H9 (cell line): ENCODE data around the gene RASAL1. TPM values are rescaled to one million over a fixed set of nuclear protein-coding genes. Genes with fewer than 3 reads are reported as not detected.

Experiments used
- DNase-seq: peaks from one replicate; pipeline ENCODE4 v3.0.0-alpha.2; 2017
- H2AFZ ChIP-seq: one replicate; pipeline ENCODE4 v1.6.1; 2013; ENCODE audit warnings: mild to moderate bottlenecking, low read length, control low read depth, moderate library complexity
- H2AK5ac ChIP-seq: 2 replicates; pipeline ENCODE4 v1.6.1; 2013; ENCODE audit warnings: low read length, control low read depth, mixed read lengths; ENCODE audit not compliant: insufficient read length
- H2BK120ac ChIP-seq: one replicate; pipeline ENCODE4 v1.6.1; 2013; ENCODE audit warnings: low read depth, mild to moderate bottlenecking, low read length, control low read depth, inconsistent platforms; ENCODE audit not compliant: poor library complexity, severe bottlenecking
- H2BK12ac ChIP-seq: 2 replicates; pipeline ENCODE4 v1.6.1; 2013; ENCODE audit warnings: low read length, control low read depth, mixed read lengths, low read depth; ENCODE audit not compliant: insufficient read length
- H2BK15ac ChIP-seq: 2 replicates; pipeline ENCODE4 v1.6.1; 2013; ENCODE audit warnings: low read depth, low read length, control low read depth
- H2BK20ac ChIP-seq: one replicate; pipeline ENCODE4 v1.6.1; 2013; ENCODE audit warnings: low read depth, mild to moderate bottlenecking, low read length, control low read depth, inconsistent platforms; ENCODE audit not compliant: poor library complexity, severe bottlenecking
- H2BK5ac ChIP-seq: 2 replicates; pipeline ENCODE4 v1.6.1; 2013; ENCODE audit warnings: low read length, control low read depth, mixed read lengths; ENCODE audit not compliant: insufficient read length
- H3K14ac ChIP-seq: 2 replicates; pipeline ENCODE4 v1.6.1; 2013; ENCODE audit warnings: low read length, control low read depth; ENCODE audit not compliant: insufficient read depth
- H3K18ac ChIP-seq: 2 replicates; pipeline ENCODE4 v1.6.1; 2013; ENCODE audit warnings: low read depth, mild to moderate bottlenecking, mixed read lengths, low read length, control low read depth; ENCODE audit not compliant: insufficient read length
- H3K23ac ChIP-seq: 2 replicates; pipeline ENCODE4 v1.6.1; 2013; ENCODE audit warnings: low read length, control low read depth, mixed read lengths, low read depth; ENCODE audit not compliant: insufficient read length
- H3K23me2 ChIP-seq: 2 replicates; pipeline ENCODE4 v1.6.1; 2013; ENCODE audit warnings: low read depth, mild to moderate bottlenecking, mixed read lengths, low read length, control low read depth; ENCODE audit not compliant: insufficient read length, poor library complexity, severe bottlenecking
- H3K27ac ChIP-seq: 2 replicates; pipeline ENCODE4 v1.5.1; 2013; ENCODE audit warnings: low read length, control low read depth, mixed read lengths, low read depth; ENCODE audit not compliant: insufficient read length
- H3K27me3 ChIP-seq: 2 replicates; pipeline ENCODE4 v1.6.1; 2013; ENCODE audit warnings: low read length, control low read depth, inconsistent platforms; ENCODE audit not compliant: insufficient read depth
- H3K4ac ChIP-seq: 2 replicates; pipeline ENCODE4 v1.6.1; 2013; ENCODE audit warnings: low read depth, mild to moderate bottlenecking, control low read depth, inconsistent platforms, low read length, moderate library complexity
- H3K4me1 ChIP-seq: 2 replicates; pipeline ENCODE4 v1.6.1; 2013; ENCODE audit warnings: low read length, control low read depth, inconsistent platforms; ENCODE audit not compliant: insufficient read depth
- H3K4me2 ChIP-seq: 2 replicates; pipeline ENCODE4 v1.6.1; 2013; ENCODE audit warnings: low read length, control low read depth, mixed read lengths; ENCODE audit not compliant: insufficient read length, insufficient read depth
- H3K56ac ChIP-seq: 2 replicates; pipeline ENCODE4 v1.6.1; 2013; ENCODE audit warnings: low read depth, mild to moderate bottlenecking, mixed read lengths, low read length, control low read depth; ENCODE audit not compliant: insufficient read length
- H3K79me1 ChIP-seq: 2 replicates; pipeline ENCODE4 v1.6.1; 2013; ENCODE audit warnings: low read depth, mild to moderate bottlenecking, moderate library complexity, low read length, control low read depth, inconsistent platforms; ENCODE audit not compliant: insufficient read depth, poor library complexity, severe bottlenecking
- H3K79me2 ChIP-seq: 2 replicates; pipeline ENCODE4 v1.6.1; 2013; ENCODE audit warnings: low read length, control low read depth, inconsistent platforms; ENCODE audit not compliant: insufficient read depth
- H3K9ac ChIP-seq: 2 replicates; pipeline ENCODE4 v1.6.1; 2013; ENCODE audit warnings: low read length, control low read depth, mixed read lengths; ENCODE audit not compliant: insufficient read length; ENCODE audit errors: extremely low read depth
- H3K9me3 ChIP-seq: one replicate; pipeline ENCODE4 v1.6.1; 2013; ENCODE audit warnings: low read depth, low read length, inconsistent platforms; ENCODE audit not compliant: control insufficient read depth
- H3T11ph ChIP-seq: one replicate; pipeline ENCODE4 v1.6.1; 2013; ENCODE audit warnings: mild to moderate bottlenecking, low read length, control low read depth, inconsistent platforms
- H4K20me1 ChIP-seq: one replicate; pipeline ENCODE4 v1.6.1; 2013; ENCODE audit not compliant: control insufficient read depth, insufficient read length, insufficient read depth
- H4K5ac ChIP-seq: 2 replicates; pipeline ENCODE4 v1.6.1; 2013; ENCODE audit warnings: low read depth, mild to moderate bottlenecking, mixed read lengths, low read length, control low read depth; ENCODE audit not compliant: insufficient read length
- H4K8ac ChIP-seq: replicated peaks from 2 replicates; pipeline ENCODE4 v1.6.1; 2013; ENCODE audit warnings: low read length, control low read depth, mixed read lengths, low read depth; ENCODE audit not compliant: insufficient read length
- H4K91ac ChIP-seq: 2 replicates; pipeline ENCODE4 v1.6.1; 2013; ENCODE audit warnings: low read depth, mild to moderate bottlenecking, moderate library complexity, mixed read lengths, low read length, control low read depth; ENCODE audit not compliant: insufficient read length
- H3K27ac Mint-ChIP-seq, 3 experiments: 2 replicates in 2 of 3; 3 replicates in 1 of 3; pipeline ENCODE4 v1.8.0; 2020 to 2021; ENCODE audit warnings: mixed read lengths in 3 of 3, mild to moderate bottlenecking in 1 of 3, moderate library complexity in 1 of 3
- H3K27me3 Mint-ChIP-seq: 2 replicates; pipeline ENCODE4 v1.8.0; 2021; ENCODE audit warnings: low read depth, mild to moderate bottlenecking, moderate library complexity, mixed read lengths
- H3K36me3 Mint-ChIP-seq, 3 experiments: 2 replicates in 2 of 3; 3 replicates in 1 of 3; pipeline ENCODE4 v1.8.0; 2020 to 2021; ENCODE audit warnings: low read depth in 3 of 3, mixed read lengths in 3 of 3; ENCODE audit not compliant: insufficient read depth in 1 of 3
- H3K4me1 Mint-ChIP-seq, 2 experiments: 2 replicates each; pipeline ENCODE4 v1.8.0; 2020; ENCODE audit warnings: mixed read lengths in 2 of 2
- H3K4me3 Mint-ChIP-seq, 2 experiments: 2 replicates in 1 of 2; 3 replicates in 1 of 2; pipeline ENCODE4 v1.8.0; 2020 to 2021; ENCODE audit warnings: mild to moderate bottlenecking in 2 of 2, mixed read lengths in 2 of 2, moderate library complexity in 1 of 2
- H3K9me3 Mint-ChIP-seq, 2 experiments: 2 replicates in 1 of 2; 3 replicates in 1 of 2; pipeline ENCODE4 v1.8.0; 2020; ENCODE audit warnings: mild to moderate bottlenecking in 2 of 2, mixed read lengths in 2 of 2, moderate library complexity in 1 of 2
- CTCF ChIP-seq: fragments of 200-600 bp; sonication (generic); conservative IDR thresholded peaks from 3 replicates; pipeline ENCODE4 v1.8.0; 2021; ENCODE audit warnings: antibody characterized with exemption, mild to moderate bottlenecking
- WGBS: extraction: QIAGEN DNeasy Blood & Tissue Kit; methylation state at CpG from one replicate; pipeline ENCODE4 v1.1.7; 2013; ENCODE audit warnings: missing lambda C conversion rate, low lambda C conversion rate, mixed read lengths; ENCODE audit not compliant: insufficient read length; ENCODE audit errors: extremely low coverage; 5-methylcytosine and 5-hydroxymethylcytosine counted together
- total RNA-seq: library from RNA; stranded (reverse); gene quantifications from 2 replicates; pipeline ENCODE4 v1.2.1, GENCODE V29; 2021

RASAL1 gene
- total RNA-seq, 1 experiment from 2014 or later, result 2.3 TPM

GRCh38 chr12:113134071-113134470, 1.5 kb downstream of the RASAL1 start:
- H2BK120ac ChIP-seq, result no peak overlapping the region
- no peak overlapping the region for H3K14ac ChIP-seq
- H3K9me3 ChIP-seq, result no peaks in the 10 kb centered on the region
- no peak overlapping the region for H3K27ac Mint-ChIP-seq
- H4K91ac ChIP-seq, result no peak overlapping the region
- H3K9ac ChIP-seq, result no peak overlapping the region
- H3K4me1 ChIP-seq, result no peaks in the 10 kb centered on the region
- H2AFZ ChIP-seq, result no peak overlapping the region
- H3T11ph ChIP-seq, result no peak overlapping the region
- H3K27me3 Mint-ChIP-seq, result peaks cover 36% of the 10 kb centered on the region
- no peak overlapping the region for H2BK20ac ChIP-seq
- H3K79me2 ChIP-seq, result no peaks in the 10 kb centered on the region
- H4K8ac ChIP-seq, result no peak overlapping the region
- no peak overlapping the region for H3K18ac ChIP-seq
- H3K4me3 Mint-ChIP-seq, result no peak overlapping the region
- no peaks in the 10 kb centered on the region for H3K36me3 Mint-ChIP-seq
- H3K23ac ChIP-seq, result no peak overlapping the region
- peaks cover 12% of the 10 kb centered on the region for H3K23me2 ChIP-seq
- peaks cover 12 to 20% of the 10 kb centered on the region in 2 experiments for H3K4me1 Mint-ChIP-seq
- H2BK5ac ChIP-seq, result no peak overlapping the region
- H3K79me1 ChIP-seq, result no peaks in the 10 kb centered on the region
- no peak overlapping the region for H3K4me2 ChIP-seq
- DNase-seq, result no peak
- H3K27me3 ChIP-seq, result no peaks in the 10 kb centered on the region
- no peak overlapping the region for H4K5ac ChIP-seq
- H2BK15ac ChIP-seq, result no peak overlapping the region
- WGBS, result no CpG with 5 or more reads among the region's 2 CpGs
- no peak overlapping the region for H2BK12ac ChIP-seq
- H4K20me1 ChIP-seq, result no peaks in the 10 kb centered on the region
- peaks cover 0 to 2% of the 10 kb centered on the region in 2 experiments; a peak in 2 of 5 replicates for H3K9me3 Mint-ChIP-seq
- no peak overlapping the region for H3K4ac ChIP-seq
- no peak overlapping the region for H3K27ac ChIP-seq
- no peak for TF ChIP-seq CTCF
- H2AK5ac ChIP-seq, result no peak overlapping the region
- no peak overlapping the region for H3K56ac ChIP-seq
